ENCODE results near the gene ATP6V0E1. TPM values are rescaled to one million over a fixed set of nuclear protein-coding genes. Genes with fewer than 3 reads are reported as not detected.

ATP6V0E1 gene
- total and polyA plus RNA-seq, 2 of the 8 experiments (the other 6 are each of a cell fraction or from before 2014, with no cell fraction given): 108 to 134 TPM

DNA sequence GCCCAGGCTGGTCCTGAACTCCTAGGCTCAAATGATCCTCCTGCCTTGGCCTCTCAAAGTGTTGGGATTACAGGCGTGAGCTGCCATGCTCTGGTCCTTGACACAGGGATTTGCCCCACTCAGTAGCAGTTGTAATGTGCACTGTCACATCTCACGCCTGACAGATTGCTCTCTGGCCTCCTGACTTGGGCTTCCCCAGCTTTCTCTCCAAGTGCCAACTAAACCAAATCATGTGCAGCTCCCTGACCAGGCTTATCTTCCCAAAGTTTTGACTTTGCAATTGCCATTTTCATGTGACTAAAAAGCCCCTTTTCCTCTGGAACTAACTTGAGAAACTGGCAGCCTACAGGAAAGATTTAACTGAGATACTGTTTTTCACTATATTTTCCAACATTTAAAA lies 13.7 kb upstream of the ATP6V0E1 start:
- no peak overlapping the region for H2AK5ac ChIP-seq (ENCODE audit: low read depth, low read length)
- no peaks in the 10 kb centered on the region for H3K4me1 ChIP-seq (replicated peaks in 1 of 4; ENCODE audit: control insufficient read depth in 3 of 4, insufficient read depth in 4 of 4, low read length in 3 of 4)
- H2BK5ac ChIP-seq (ENCODE audit: low read depth, low read length): no peak overlapping the region
- DNase-seq (ENCODE audit: low read depth in 1 of 2, low spot score in 2 of 2) (no peak), FAIRE-seq (no peak)
- H3K14ac ChIP-seq (ENCODE audit: insufficient read length): no peak overlapping the region
- no peak overlapping the region for H4K5ac ChIP-seq (ENCODE audit: insufficient read length, low read depth, low read length)
- no peak overlapping the region for H4K8ac ChIP-seq (ENCODE audit: extremely low read depth, insufficient read depth, low read length)
- H3K56ac ChIP-seq (replicated peaks; ENCODE audit: insufficient read length, low read depth, low read length): no peak overlapping the region
- no peak overlapping the region for H2BK15ac ChIP-seq (ENCODE audit: low read length)
- H3K27me3 ChIP-seq (replicated peaks in 1 of 4; ENCODE audit: control insufficient read depth in 3 of 4, extremely low read depth in 1 of 4, insufficient read depth in 3 of 4, low read length in 3 of 4): no peaks in the 10 kb centered on the region
- no peak overlapping the region for H3K23ac ChIP-seq (ENCODE audit: insufficient read length)
- H3K79me2 ChIP-seq (ENCODE audit: control insufficient read depth in 1 of 2, insufficient read depth in 2 of 2, low read length in 2 of 2): no peaks in the 10 kb centered on the region
- no peak overlapping the region for H3K18ac ChIP-seq (ENCODE audit: extremely low read depth, low read length)
- no peak overlapping the region for H3K9ac ChIP-seq (replicated peaks in 1 of 4; ENCODE audit: extremely low read depth in 1 of 4, low read depth in 3 of 4, low read length in 3 of 4)
- no peak overlapping the region for H2AFZ ChIP-seq (ENCODE audit: low read length)
- H2BK120ac ChIP-seq (replicated peaks; ENCODE audit: low read depth, low read length): no peak overlapping the region
- no peaks in the 10 kb centered on the region for H3K9me3 ChIP-seq (ENCODE audit: insufficient read depth in 2 of 2, low read depth in 1 of 2, low read length in 1 of 2)
- no peak overlapping the region for H2BK12ac ChIP-seq (ENCODE audit: low read depth, low read length)
- no peak overlapping the region for H3K4me3 ChIP-seq (ENCODE audit: extremely low read depth in 1 of 4, insufficient read depth in 2 of 4, low read depth in 3 of 4, low read length in 4 of 4)
- H3K23me2 ChIP-seq (ENCODE audit: low read depth, low read length): no peaks in the 10 kb centered on the region
- H3K4me2 ChIP-seq (ENCODE audit: insufficient read depth in 1 of 2, low read depth in 2 of 2, low read length in 2 of 2): no peak overlapping the region
- H3K36me3 ChIP-seq (ENCODE audit: control insufficient read depth in 2 of 4, insufficient read depth in 4 of 4, low read length in 3 of 4): peaks cover 0 to 7% (median 4%) of the 10 kb centered on the region in 4 experiments; a peak in 3 of 8 replicates
- no peaks in the 10 kb centered on the region for H3K79me1 ChIP-seq (ENCODE audit: low read depth, low read length)
- peaks cover 0 to 1% of the 10 kb centered on the region in 2 experiments for H4K20me1 ChIP-seq (replicated peaks in 1 of 2; ENCODE audit: control insufficient read depth in 1 of 2, insufficient read depth in 2 of 2, low read length in 2 of 2)
- ChIA-PET CTCF (ENCODE audit: partially characterized antibody) (interaction anchor here (0.7 to 6.3 kb wide), 2 partner anchors 9 kb away, joined by 3 to 33 read pairs; no protein-coding TSS in a partner anchor), POLR2A (ENCODE audit: partially characterized antibody) (no interaction called here)
- 88% methylated on average over 2 of the region's 2 CpGs; no CpG with 5 or more reads in 1 of the 2 experiments for WGBS, 2 experiments (ENCODE audit: extremely low coverage in 1 of 2, insufficient coverage in 1 of 2, insufficient read length in 1 of 2, insufficient replicate concordance in 2 of 2, low coverage in 1 of 2, low lambda C conversion rate in 2 of 2, missing lambda C conversion rate in 1 of 2)
- H4K91ac ChIP-seq (replicated peaks; ENCODE audit: insufficient read length, low read length): no peak overlapping the region
- H2BK20ac ChIP-seq (ENCODE audit: low read length): no peak overlapping the region
- H3K4ac ChIP-seq (replicated peaks; ENCODE audit: insufficient read length, low read depth, low read length): no peak overlapping the region
- no peak for TF ChIP-seq EP300 (IDR thresholded peaks at IDR 0.05; ENCODE audit: borderline replicate concordance in 1 of 2, low read depth in 2 of 2, low read length in 2 of 2)
- no peak for TF ChIP-seq GTF2F1 (IDR thresholded peaks at IDR 0.05; ENCODE audit: borderline replicate concordance, low read depth, low read length)
- TF ChIP-seq, protein P1, sequence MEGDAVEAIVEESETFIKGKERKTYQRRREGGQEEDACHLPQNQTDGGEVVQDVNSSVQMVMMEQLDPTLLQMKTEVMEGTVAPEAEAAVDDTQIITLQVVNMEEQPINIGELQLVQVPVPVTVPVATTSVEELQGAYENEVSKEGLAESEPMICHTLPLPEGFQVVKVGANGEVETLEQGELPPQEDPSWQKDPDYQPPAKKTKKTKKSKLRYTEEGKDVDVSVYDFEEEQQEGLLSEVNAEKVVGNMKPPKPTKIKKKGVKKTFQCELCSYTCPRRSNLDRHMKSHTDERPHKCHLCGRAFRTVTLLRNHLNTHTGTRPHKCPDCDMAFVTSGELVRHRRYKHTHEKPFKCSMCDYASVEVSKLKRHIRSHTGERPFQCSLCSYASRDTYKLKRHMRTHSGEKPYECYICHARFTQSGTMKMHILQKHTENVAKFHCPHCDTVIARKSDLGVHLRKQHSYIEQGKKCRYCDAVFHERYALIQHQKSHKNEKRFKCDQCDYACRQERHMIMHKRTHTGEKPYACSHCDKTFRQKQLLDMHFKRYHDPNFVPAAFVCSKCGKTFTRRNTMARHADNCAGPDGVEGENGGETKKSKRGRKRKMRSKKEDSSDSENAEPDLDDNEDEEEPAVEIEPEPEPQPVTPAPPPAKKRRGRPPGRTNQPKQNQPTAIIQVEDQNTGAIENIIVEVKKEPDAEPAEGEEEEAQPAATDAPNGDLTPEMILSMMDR (IDR thresholded peaks at IDR 0.05; ENCODE audit: control extremely low read depth in 1 of 3, insufficient read depth in 1 of 3, low read depth in 1 of 3, low read length in 3 of 3): no peak
- TF ChIP-seq POLR2AphosphoS5 (IDR thresholded peaks at IDR 0.05; ENCODE audit: low read depth, low read length): no peak
- no peak for TF ChIP-seq RNF2 (IDR thresholded peaks at IDR 0.05; ENCODE audit: borderline replicate concordance, low read depth, low read length, missing control alignments, poor library complexity, severe bottlenecking)
- no peak for TF ChIP-seq CBX5 (IDR thresholded peaks at IDR 0.05; ENCODE audit: low read depth, low read length)
- no peak for TF ChIP-seq BRCA1 (IDR thresholded peaks at IDR 0.05; ENCODE audit: low read depth, low read length)
- H3K27ac ChIP-seq (ENCODE audit: low read depth, low read length): no peak overlapping the region
